ENCODE measurements around the gene PAXX. TPM values are rescaled to one million over a fixed set of nuclear protein-coding genes. Genes with fewer than 3 reads are reported as not detected.

The PAXX gene
- total RNA-seq, 1 experiment from 2014 or later: 44.1 TPM

DNA sequence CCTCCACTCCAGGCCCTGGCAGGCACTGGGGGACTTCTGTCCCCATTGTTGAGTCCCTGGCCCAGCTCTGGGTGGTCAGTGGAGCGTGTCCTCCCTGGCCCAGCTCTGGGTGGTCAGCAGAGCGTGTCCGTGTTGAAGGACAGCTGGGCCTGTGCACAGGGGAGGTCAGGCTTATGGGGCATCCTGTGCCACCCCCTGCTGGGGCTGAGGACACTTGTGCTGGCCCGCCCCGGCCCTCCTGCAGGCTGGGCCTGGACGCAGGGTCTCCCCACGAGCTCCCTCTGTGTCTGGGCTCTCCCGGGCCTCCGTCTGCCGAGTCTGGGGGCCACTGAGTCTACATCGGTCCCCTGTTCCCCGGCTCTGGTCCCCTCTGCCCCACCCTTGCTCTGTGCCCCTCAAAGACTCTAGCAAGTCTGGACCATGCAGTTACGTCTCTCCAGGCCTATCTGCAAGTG is 15.6 kb downstream of the PAXX start:
- ATAC-seq (no peak), DNase-seq (ENCODE audit: low spot score) (no peak)
- Mint-ChIP-seq H3K27me3 (ENCODE audit: low read depth) (peaks cover 6% of the 10 kb centered on the region; the same call in 1 of the 2 replicates), H3K27ac (no peak overlapping the region), H3K9me3 (peaks cover 8% of the 10 kb centered on the region), H3K4me1 (no peaks in the 10 kb centered on the region), H3K4me3 (no peak overlapping the region), H3K36me3 (peaks cover 6% of the 10 kb centered on the region; the same call in 1 of the 2 replicates)
- TF ChIP-seq, protein P1, sequence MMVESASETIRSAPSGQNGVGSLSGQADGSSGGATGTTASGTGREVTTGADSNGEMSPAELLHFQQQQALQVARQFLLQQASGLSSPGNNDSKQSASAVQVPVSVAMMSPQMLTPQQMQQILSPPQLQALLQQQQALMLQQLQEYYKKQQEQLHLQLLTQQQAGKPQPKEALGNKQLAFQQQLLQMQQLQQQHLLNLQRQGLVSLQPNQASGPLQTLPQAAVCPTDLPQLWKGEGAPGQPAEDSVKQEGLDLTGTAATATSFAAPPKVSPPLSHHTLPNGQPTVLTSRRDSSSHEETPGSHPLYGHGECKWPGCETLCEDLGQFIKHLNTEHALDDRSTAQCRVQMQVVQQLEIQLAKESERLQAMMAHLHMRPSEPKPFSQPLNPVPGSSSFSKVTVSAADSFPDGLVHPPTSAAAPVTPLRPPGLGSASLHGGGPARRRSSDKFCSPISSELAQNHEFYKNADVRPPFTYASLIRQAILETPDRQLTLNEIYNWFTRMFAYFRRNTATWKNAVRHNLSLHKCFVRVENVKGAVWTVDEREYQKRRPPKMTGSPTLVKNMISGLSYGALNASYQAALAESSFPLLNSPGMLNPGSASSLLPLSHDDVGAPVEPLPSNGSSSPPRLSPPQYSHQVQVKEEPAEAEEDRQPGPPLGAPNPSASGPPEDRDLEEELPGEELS (CRISPR knock-in tag; IDR thresholded peaks at IDR 0.05): no peak
- no peak for TF ChIP-seq ATF3 (CRISPR knock-in tag; conservative IDR thresholded peaks at IDR 0.05)
- no peak for TF ChIP-seq ZNF396 (CRISPR knock-in tag; IDR thresholded peaks at IDR 0.05; ENCODE audit: borderline replicate concordance)
- TF ChIP-seq MXD4 (CRISPR knock-in tag; IDR thresholded peaks at IDR 0.05; ENCODE audit: borderline replicate concordance): no peak
- TF ChIP-seq NR1H2 (CRISPR knock-in tag; IDR thresholded peaks at IDR 0.05): no peak
- TF ChIP-seq ZNF532 (CRISPR knock-in tag; IDR thresholded peaks at IDR 0.05; ENCODE audit: borderline replicate concordance): no peak
- TF ChIP-seq PRRX2 (CRISPR knock-in tag; IDR thresholded peaks at IDR 0.05): no peak
- no peak for TF ChIP-seq NR2C2 (CRISPR knock-in tag; IDR thresholded peaks at IDR 0.05)
- CTCF ChIA-PET: interaction anchor here (1.0 to 1.4 kb wide), 3 partner anchors 19 to 27 kb away, joined by 3 to 9 read pairs (median 3); no protein-coding TSS in a partner anchor
- POLR2A ChIA-PET: no interaction called here

GRCh38 chr9:137008312-137008711 is 16.1 kb downstream of the PAXX start:
- Mint-ChIP-seq H3K4me3 (no peak overlapping the region), H3K27me3 (ENCODE audit: low read depth) (peaks cover 6% of the 10 kb centered on the region; the same call in 1 of the 2 replicates), H3K36me3 (peaks cover 6% of the 10 kb centered on the region; the same call in 1 of the 2 replicates), H3K9me3 (peaks cover 8% of the 10 kb centered on the region), H3K27ac (no peak overlapping the region), H3K4me1 (no peaks in the 10 kb centered on the region)
- ChIA-PET CTCF (interaction anchor here (1.1 kb wide), 1 partner anchor 18 kb away, joined by 3 read pairs; no protein-coding TSS in a partner anchor), POLR2A (no interaction called here)
- ATAC-seq (no peak), DNase-seq (ENCODE audit: low spot score) (no peak)
- TF ChIP-seq, protein P1 (CRISPR knock-in tag; IDR thresholded peaks at IDR 0.05): no peak
- no peak for TF ChIP-seq PREB (CRISPR knock-in tag; IDR thresholded peaks at IDR 0.05; ENCODE audit: borderline replicate concordance)
- TF ChIP-seq, protein P2, sequence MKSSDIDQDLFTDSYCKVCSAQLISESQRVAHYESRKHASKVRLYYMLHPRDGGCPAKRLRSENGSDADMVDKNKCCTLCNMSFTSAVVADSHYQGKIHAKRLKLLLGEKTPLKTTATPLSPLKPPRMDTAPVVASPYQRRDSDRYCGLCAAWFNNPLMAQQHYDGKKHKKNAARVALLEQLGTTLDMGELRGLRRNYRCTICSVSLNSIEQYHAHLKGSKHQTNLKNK (CRISPR knock-in tag; IDR thresholded peaks at IDR 0.05): no peak
- TF ChIP-seq ZNF317 (CRISPR knock-in tag; IDR thresholded peaks at IDR 0.05; ENCODE audit: borderline replicate concordance, low read depth): no peak
- no peak for TF ChIP-seq ZNF232 (CRISPR knock-in tag; IDR thresholded peaks at IDR 0.05)
- no peak for TF ChIP-seq AR (CRISPR knock-in tag; IDR thresholded peaks at IDR 0.05)
- TF ChIP-seq RELA (CRISPR knock-in tag; IDR thresholded peaks at IDR 0.05; ENCODE audit: borderline replicate concordance): no peak
- TF ChIP-seq NR3C1 (CRISPR knock-in tag; conservative IDR thresholded peaks at IDR 0.05; ENCODE audit: low read depth): no peak
- TF ChIP-seq ZNF512 (CRISPR knock-in tag; IDR thresholded peaks at IDR 0.05; ENCODE audit: borderline replicate concordance): no peak
- TF ChIP-seq, protein P3, sequence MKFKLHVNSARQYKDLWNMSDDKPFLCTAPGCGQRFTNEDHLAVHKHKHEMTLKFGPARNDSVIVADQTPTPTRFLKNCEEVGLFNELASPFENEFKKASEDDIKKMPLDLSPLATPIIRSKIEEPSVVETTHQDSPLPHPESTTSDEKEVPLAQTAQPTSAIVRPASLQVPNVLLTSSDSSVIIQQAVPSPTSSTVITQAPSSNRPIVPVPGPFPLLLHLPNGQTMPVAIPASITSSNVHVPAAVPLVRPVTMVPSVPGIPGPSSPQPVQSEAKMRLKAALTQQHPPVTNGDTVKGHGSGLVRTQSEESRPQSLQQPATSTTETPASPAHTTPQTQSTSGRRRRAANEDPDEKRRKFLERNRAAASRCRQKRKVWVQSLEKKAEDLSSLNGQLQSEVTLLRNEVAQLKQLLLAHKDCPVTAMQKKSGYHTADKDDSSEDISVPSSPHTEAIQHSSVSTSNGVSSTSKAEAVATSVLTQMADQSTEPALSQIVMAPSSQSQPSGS (CRISPR knock-in tag; IDR thresholded peaks at IDR 0.05; ENCODE audit: borderline replicate concordance, low read depth): no peak

All from WTC11 (cell line).